Measurements from ENCODE around the gene SNX17. TPM values are rescaled to one million over a fixed set of nuclear protein-coding genes. Genes with fewer than 3 reads are reported as not detected.

The SNX17 gene
- total and polyA plus RNA-seq, 2 of the 13 experiments (the other 11 are each of a cell fraction or from before 2014, with no cell fraction given) = 75.0 to 109 TPM

- TF ChIP-seq SRSF1 (optimal IDR thresholded peaks at IDR 0.05; ENCODE audit: low read depth, low read length) (peak; percentile 79), PHB2 (IDR thresholded peaks at IDR 0.05; ENCODE audit: partially characterized antibody) (no peak), KAT8 (CRISPR knock-in tag; IDR thresholded peaks at IDR 0.05) (peak; percentile 47; the same call in 1 of the 2 replicates), TFDP1 (CRISPR knock-in tag; IDR thresholded peaks at IDR 0.05; ENCODE audit: borderline replicate concordance) (peak; percentile 49; the same call in 1 of the 2 replicates), ARID5B (CRISPR knock-in tag; IDR thresholded peaks at IDR 0.05) (no peak), NFIC (IDR thresholded peaks at IDR 0.05; ENCODE audit: low read length) (no peak), TFAP4 (IDR thresholded peaks at IDR 0.05; ENCODE audit: borderline replicate concordance, low read depth) (peak; percentile 90), RXRA (CRISPR knock-in tag; IDR thresholded peaks at IDR 0.05) (no peak), SKI (IDR thresholded peaks at IDR 0.05; ENCODE audit: partially characterized antibody) (peak; percentile 9), SOX13 (IDR thresholded peaks at IDR 0.05) (no peak), SOX13 (CRISPR knock-in tag; conservative IDR thresholded peaks at IDR 0.05 in 1 of 2, IDR thresholded peaks at IDR 0.05 in 1 of 2) (no peak), KAT7 (CRISPR knock-in tag; IDR thresholded peaks at IDR 0.05; ENCODE audit: borderline replicate concordance) (no peak), EZH2 (conservative IDR thresholded peaks at IDR 0.05; ENCODE audit: low read depth, low read length) (no peak), ZNF383 (CRISPR knock-in tag; IDR thresholded peaks at IDR 0.05; ENCODE audit: borderline replicate concordance) (no peak)
These were observed 10.5 kb downstream of the SNX17 start, which contains the start of gene ZNF513 (continued) for GRCh38 chr2:27380626-27381545.

Data from HepG2 (cell line).